HT1080 (cell line): ENCODE data around the gene PM20D2. TPM values are rescaled to one million over a fixed set of nuclear protein-coding genes. Genes with fewer than 3 reads are reported as not detected.
"Not testable (repeated sequence)": the region's sequence is repeated elsewhere in the genome, so short reads cannot be mapped to it uniquely, and the experiment has no call there.

Experiments used
- DNase-seq: peaks from one replicate; pipeline ENCODE4 v3.0.0-alpha.2; 2015; ENCODE audit warnings: low read depth
- polyA plus RNA-seq, 2 experiments: library from polyadenylated mRNA; depleted of rRNA; stranded (reverse); fragments of >200 nt; gene quantifications; 2 replicates each; pipeline ENCODE4 v1.2.3, GENCODE V29; 2015
- total RNA-seq: library from RNA; depleted of rRNA; stranded (reverse); fragments of >200 nt; shearing (Covaris generic); gene quantifications from 2 replicates; pipeline ENCODE4 v1.2.3, GENCODE V29; 2014; rRNA removed

The PM20D2 gene
- 17.5 and 22.4 TPM in 2 replicates for total RNA-seq
- 18.3 and 22.4 TPM in 2 replicates for polyA plus RNA-seq (2015; cell fraction: cytosol; rRNA removed)
- 17.4 and 20.7 TPM in 2 replicates for polyA plus RNA-seq (2015; cell fraction: nucleus; rRNA removed)

DNA sequence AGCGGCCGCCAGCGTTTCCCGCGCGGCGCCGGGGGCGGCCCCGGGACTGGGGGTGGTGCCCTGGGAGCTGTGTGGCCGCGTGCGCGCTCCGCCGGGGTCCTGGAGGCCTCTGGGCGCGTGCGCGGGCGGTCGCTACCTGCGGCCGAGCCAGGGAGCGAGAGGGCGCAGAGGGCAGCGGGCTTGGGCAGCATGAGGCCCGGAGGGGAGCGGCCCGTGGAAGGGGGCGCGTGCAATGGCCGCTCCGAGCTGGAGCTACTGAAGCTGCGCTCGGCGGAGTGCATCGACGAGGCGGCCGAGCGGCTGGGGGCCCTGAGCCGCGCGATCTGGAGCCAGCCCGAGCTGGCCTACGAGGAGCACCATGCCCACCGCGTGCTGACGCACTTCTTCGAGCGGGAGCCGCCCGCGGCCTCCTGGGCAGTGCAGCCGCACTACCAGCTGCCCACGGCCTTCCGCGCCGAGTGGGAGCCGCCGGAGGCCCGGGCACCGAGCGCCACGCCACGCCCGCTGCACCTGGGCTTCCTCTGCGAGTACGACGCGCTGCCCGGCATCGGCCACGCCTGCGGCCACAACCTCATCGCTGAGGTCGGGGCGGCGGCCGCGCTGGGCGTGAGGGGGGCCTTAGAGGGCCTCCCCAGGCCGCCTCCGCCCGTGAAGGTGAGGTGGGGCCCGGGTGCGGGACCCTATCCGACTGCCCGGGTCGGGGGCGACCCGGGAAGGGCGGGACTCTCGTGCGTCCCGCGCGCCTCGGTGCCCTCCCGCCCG, at the start of gene PM20D2:
PM20D2 (plus strand) TSS at position 100 of the 762 bp plus-strand sequence; CDS start at position 190, 90 bp downstream.
- peak; percentile 67 for DNase-seq

DNA sequence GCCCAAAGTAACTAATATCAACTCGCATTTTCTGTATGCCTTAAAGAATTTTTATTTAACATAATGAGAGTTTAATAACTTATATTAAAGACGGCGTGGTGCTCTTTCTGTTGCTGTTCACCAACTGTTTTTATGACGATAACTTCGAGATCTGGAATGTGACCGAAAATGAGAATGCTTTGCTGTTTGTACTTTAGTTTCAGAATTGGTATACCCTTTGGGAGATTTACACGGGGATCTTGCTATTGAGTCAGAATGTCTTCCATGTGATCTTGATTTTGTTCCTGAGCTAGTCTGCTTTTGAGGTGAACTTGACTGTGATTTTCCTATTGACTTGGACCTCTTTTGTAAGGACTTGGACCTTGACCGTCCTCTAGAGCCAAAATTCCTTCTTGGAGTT, 47.4 kb upstream of the PM20D2 start:
- no peak for DNase-seq

- no peak for DNase-seq
Observed at GRCh38 chr6:89100114-89100513, 45.7 kb upstream of the PM20D2 start.

- no peak for DNase-seq
Observed at GRCh38 chr6:89110284-89110683, 35.6 kb upstream of the PM20D2 start.

DNA sequence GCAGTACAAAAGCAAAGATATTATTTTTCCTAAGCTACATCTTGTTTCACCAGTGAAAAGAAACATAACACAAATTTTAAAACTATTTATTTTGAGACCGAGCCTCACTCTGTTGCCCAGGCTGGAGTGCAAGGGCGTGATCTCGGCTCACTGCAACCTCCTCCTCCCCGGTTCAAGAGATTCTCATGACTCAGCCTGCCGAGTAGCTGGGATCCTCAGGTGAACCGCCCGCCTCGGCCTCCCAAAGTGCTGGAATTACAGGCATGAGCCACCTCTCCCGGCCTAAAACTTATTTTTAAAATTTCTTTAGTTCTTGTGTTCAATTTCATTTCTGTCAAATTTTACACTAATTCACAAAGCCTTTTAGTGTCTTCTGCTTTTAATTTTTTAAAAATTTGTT, 33.9 kb upstream of the PM20D2 start:
- DNase-seq: no peak

- no peak for DNase-seq
Observed at GRCh38 chr6:89116702-89117101, 29.2 kb upstream of the PM20D2 start.

GRCh38 chr6:89117211-89118108, 28.4 kb upstream of the PM20D2 start, which contains the start of gene SRSF12:
SRSF12 (minus strand) TSS chr6:89118071; CDS start chr6:89117887, 184 bp downstream.
- no peak for DNase-seq

- no peak for DNase-seq
Observed at GRCh38 chr6:89118931-89119330, 26.9 kb upstream of the PM20D2 start.

GRCh38 chr6:89120371-89120770, 25.5 kb upstream of the PM20D2 start:
- peak; percentile 25 for DNase-seq

GRCh38 chr6:89121934-89122333, 23.9 kb upstream of the PM20D2 start:
- no peak for DNase-seq

DNA sequence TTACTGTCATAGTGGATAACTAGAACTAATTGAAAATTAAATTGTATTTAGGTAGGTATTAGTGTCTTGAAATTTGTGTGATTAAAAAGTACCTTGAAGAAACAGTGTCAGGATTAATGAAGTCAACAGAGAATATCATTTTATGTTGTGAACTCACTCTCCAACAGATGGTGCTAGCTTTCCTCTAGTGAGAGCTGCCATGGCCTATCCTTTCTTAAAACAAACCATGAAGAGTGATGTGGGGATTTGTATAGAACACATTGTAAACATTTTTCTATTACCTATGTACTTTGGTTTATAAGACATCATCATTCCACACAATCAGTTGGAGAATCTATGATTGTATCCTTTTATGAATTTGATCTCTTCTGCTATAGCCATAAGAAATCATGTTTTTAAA, 23.2 kb upstream of the PM20D2 start:
- DNase-seq: no peak

DNA sequence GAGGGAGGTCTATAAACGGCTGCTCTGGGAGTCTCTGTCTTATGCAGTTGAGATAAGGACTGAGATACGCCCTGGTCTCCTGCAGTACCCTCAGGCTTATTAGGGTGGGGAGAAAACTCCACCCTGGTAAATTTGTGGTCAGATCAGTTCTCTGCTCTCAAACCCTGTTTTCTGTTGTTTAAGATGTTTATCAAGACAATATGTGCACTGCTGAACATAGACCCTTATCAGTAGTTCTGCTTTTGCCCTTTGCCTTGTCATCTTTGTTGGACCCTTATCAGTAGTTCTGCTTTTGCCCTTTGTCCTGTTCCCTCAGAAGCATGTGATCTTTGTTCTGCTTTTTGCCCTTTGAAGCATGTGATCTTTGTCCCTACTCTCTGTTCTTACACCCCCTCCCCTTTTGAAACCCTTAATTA, 17.6 kb upstream of the PM20D2 start:
- DNase-seq: not testable (repeated sequence)

GRCh38 chr6:89131599-89131998, 14.3 kb upstream of the PM20D2 start:
- DNase-seq: no peak

GRCh38 chr6:89132057-89132456, 13.8 kb upstream of the PM20D2 start:
- DNase-seq: peak; percentile 20

GRCh38 chr6:89133981-89134380, 11.9 kb upstream of the PM20D2 start:
- DNase-seq: no peak

- no peak for DNase-seq
Observed at GRCh38 chr6:89134723-89135122, 11.1 kb upstream of the PM20D2 start.

DNA sequence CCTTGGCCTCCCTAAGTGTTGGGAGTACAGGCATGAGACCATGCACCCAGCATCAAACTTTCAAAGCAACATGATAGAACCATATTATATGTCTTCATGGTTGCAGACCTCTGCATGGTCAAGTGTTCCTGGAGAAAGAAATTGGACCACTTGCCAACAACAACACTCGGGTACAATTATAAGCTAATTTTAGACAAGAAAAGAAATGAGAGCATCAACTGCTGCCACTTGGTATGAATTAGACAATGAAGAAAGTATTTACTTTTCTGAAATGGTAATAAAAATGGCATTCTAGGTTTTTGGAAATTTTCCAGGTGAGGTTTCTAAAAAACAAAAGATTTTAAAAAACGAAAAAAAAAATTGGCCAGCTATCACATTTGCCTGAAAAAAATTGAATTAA, 7.7 kb upstream of the PM20D2 start:
- no peak for DNase-seq

GRCh38 chr6:89139509-89140346, 6.1 kb upstream of the PM20D2 start:
- peak; percentile 46 for DNase-seq

DNA sequence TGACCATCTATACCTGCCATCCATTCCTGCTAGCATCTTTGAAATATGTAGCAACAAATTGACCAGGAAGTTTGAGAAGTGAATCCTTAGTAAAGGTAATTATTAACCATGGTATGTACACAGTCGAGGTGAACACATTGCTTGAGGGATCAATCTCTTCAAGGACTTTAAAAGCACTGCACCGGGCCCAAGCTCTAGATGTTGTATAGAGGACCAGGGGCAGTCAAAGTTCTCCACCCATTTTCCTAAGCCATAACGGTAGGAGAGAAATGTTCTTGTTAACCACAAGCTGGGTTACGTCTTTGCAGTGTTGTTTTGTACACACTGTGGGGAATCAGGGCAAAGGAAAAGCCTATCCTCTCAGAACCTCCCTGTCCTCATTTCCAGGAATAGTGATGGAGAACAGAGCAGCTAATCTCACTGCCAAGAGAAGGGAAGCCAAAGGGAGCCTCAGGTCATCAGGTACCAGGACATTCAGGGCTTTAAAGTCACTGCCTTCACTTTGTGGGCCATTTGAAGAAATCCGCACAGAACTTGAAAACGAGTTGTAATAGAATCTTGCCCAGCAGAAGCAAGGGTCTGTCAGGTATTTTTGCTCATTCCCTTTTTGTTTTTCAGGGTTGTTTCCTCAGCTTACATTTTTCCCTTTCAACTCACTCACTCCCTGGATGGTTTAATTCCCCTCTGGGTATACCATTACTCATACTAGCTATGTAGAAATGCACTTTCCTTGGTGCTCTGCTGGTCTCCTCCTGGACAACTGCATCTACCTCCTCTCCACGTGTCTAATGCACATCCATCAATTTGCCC, 5.3 kb upstream of the PM20D2 start:
- no peak for DNase-seq

DNA sequence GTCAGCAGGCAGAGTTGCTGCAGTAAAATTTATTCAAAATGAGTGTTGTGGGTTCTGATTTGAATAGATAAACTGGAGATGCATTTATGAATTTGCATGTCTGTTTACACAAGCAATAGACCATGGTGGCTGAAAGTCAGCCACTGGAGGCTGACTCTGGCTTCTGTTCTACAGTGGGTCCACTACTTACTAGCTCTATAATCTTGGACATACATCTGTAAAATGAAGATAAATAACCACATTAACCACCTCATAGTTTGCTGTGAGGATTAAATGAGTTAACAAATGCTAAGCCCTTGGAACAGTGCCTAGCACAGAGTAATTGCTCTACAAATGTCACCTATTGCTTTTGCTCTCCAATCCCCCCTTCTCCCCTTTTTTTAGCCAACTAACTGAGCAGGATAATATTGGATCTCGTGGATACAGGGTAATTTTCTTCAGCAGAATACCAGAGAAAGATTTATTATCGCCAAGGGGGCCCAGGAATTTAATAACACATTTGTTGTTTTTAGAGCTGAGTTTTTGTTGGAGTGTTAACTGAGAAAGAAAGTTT, 1.4 kb upstream of the PM20D2 start:
- DNase-seq: no peak
